ENCODE results near the gene ILK. TPM values are rescaled to one million over a fixed set of nuclear protein-coding genes. Genes with fewer than 3 reads are reported as not detected.

Gene ILK
- total RNA-seq, 4 donors from 2014 or later, result 101 to 144 (median 121) TPM

DNA sequence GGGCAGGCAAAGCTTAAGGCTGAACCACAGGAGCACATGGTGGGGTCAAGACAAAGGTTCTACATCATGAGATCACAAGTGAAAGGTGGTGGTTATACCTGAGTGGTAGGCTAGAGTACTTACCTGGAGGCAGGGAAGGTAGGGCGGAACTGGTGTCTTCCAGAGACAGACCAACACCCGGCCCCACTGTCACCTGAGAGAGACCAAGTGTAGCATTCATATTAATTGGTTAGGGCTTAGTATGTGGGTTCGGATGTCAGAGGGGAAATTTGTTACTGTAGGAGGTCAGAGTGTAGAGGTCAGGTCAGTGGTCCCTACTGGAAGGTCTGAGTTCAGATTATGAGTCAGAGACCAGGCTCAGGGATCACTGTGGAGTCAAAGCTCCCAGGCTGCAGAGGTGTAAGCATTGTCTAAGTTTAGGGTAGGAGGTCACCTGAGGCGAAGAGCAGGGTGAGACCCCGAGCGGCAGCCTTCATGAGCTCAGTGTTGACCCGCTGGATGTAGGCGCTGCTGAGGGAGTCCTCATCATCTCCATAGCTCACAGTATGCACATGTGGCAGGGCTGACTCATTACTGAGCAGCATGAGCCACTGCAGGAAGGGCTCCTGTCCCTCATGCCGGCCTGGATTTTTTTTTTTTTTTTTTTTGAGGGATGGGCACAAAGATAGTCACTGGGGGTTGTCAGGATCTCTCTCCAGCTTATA lies 12.5 kb downstream of the ILK start:
- intact Hi-C loops (cut with DNase I), result loop anchor here (5.0 kb wide), 3 partner anchors 66 to 134 kb away; partner anchors contain the start of genes ARFIP2, MRPL17 and TIMM10B
- Histone ChIP-seq H3K27me3 (no peaks in the 10 kb centered on the region), H3K9me3 (no peaks in the 10 kb centered on the region), H3K36me3 (peaks cover 0 to 12% of the 10 kb centered on the region in 2 donors), H3K27ac (no peak overlapping the region), H3K4me1 (peaks cover 27% of the 10 kb centered on the region in 2 donors), H3K4me3 (replicated peaks in 1 of 3) (no peak overlapping the region)
- TF ChIP-seq, protein P1, sequence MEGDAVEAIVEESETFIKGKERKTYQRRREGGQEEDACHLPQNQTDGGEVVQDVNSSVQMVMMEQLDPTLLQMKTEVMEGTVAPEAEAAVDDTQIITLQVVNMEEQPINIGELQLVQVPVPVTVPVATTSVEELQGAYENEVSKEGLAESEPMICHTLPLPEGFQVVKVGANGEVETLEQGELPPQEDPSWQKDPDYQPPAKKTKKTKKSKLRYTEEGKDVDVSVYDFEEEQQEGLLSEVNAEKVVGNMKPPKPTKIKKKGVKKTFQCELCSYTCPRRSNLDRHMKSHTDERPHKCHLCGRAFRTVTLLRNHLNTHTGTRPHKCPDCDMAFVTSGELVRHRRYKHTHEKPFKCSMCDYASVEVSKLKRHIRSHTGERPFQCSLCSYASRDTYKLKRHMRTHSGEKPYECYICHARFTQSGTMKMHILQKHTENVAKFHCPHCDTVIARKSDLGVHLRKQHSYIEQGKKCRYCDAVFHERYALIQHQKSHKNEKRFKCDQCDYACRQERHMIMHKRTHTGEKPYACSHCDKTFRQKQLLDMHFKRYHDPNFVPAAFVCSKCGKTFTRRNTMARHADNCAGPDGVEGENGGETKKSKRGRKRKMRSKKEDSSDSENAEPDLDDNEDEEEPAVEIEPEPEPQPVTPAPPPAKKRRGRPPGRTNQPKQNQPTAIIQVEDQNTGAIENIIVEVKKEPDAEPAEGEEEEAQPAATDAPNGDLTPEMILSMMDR (IDR thresholded peaks at IDR 0.05), result no peak
- TF ChIP-seq POLR2A (IDR thresholded peaks at IDR 0.05), result no peak
- 92 to 97% methylated on average over 8 to 9 of the region's 9 CpGs for WGBS, 2 donors
- no peak for DNase-seq

DNA sequence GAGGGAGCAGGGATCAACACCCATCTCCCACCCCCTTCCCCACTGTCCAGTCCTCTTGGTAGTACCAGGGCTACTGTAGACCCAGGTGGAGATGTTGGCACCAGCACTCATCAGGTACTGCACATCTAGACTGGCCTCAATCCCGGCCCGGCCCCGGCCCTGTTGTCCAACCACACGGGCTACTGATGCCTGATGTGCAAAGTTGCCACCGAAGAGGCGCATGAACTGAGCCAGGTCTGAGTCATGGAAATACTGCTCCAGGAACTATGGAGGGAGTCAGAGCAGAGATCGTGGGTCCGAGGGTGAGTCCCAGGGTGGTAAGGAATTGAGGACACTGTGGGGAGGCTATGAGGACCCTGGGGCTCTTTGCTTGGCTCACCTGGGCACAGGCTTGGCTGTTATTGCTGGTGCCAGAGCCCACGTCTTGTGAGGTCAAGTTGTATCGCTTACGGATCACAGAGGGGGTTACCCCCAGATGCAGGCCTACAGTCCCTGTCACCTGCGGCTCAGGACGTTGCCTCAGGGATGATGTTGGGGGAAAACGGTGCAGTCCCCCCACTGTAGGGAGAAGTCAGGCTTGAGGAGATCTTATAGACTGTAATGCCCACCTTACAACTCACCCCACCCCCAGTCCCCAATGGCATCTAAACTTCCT lies 13.1 kb downstream of the ILK start:
- intact Hi-C loops (cut with DNase I), result loop anchor here (5.0 kb wide), 3 partner anchors 66 to 134 kb away; partner anchors contain the start of genes ARFIP2, MRPL17 and TIMM10B

DNA sequence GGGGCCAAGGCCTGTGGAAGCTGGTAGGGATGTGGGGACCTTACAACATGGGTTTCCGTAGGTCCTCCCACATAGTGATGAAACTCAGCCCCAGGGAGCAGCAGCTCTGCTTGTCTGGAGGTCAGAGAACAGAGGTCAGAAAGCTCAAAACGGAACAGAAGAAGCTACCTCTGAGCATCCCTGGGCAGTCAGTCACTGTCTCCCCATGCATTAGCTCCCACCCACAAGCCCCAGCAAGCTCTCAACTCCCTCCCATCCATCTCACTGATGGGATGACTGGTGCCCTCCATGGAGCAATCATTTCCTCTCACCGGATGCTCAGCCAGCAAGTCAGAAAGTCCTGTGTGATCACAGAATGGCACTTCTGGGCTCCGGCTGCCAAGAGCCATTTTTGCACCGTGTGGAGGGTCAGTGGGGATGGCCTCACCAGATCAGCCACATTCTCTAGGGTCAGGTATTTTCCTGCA lies 13.8 kb downstream of the ILK start:
- no peaks in the 10 kb centered on the region for H3K9me3 ChIP-seq
- peaks cover 0 to 9% of the 10 kb centered on the region in 2 donors for H3K36me3 ChIP-seq
- peaks cover 21 to 22% of the 10 kb centered on the region in 2 donors for H3K4me1 ChIP-seq
- H3K4me3 ChIP-seq (replicated peaks in 1 of 3), result no peak overlapping the region
- intact Hi-C loops (cut with DNase I), result loop anchor here (5.0 kb wide), 3 partner anchors 65 to 135 kb away; partner anchors contain the start of genes ARFIP2, MRPL17 and TIMM10B
- 71 to 91% methylated on average over 5 of the region's 5 CpGs for WGBS, 2 donors
- TF ChIP-seq, protein P1 (IDR thresholded peaks at IDR 0.05), result no peak
- TF ChIP-seq POLR2A (IDR thresholded peaks at IDR 0.05), result no peak
- no peak for DNase-seq
- H3K27ac ChIP-seq, result no peak overlapping the region
- no peaks in the 10 kb centered on the region for H3K27me3 ChIP-seq

More for the DNA sequence above, 13.1 kb downstream of the ILK start:
- no peak for DNase-seq
- H3K4me3 ChIP-seq (replicated peaks in 1 of 3), result no peak overlapping the region
- H3K4me1 ChIP-seq, result peaks cover 21 to 22% of the 10 kb centered on the region in 2 donors
- WGBS, 2 donors, result 93 to 94% methylated on average over 14 of the region's 14 CpGs
- TF ChIP-seq, protein P1 (IDR thresholded peaks at IDR 0.05), result no peak
- no peak for TF ChIP-seq POLR2A (IDR thresholded peaks at IDR 0.05)
- no peaks in the 10 kb centered on the region for H3K9me3 ChIP-seq
- no peak overlapping the region for H3K27ac ChIP-seq
- H3K36me3 ChIP-seq, result peaks cover 0 to 9% of the 10 kb centered on the region in 2 donors
- no peaks in the 10 kb centered on the region for H3K27me3 ChIP-seq

DNA sequence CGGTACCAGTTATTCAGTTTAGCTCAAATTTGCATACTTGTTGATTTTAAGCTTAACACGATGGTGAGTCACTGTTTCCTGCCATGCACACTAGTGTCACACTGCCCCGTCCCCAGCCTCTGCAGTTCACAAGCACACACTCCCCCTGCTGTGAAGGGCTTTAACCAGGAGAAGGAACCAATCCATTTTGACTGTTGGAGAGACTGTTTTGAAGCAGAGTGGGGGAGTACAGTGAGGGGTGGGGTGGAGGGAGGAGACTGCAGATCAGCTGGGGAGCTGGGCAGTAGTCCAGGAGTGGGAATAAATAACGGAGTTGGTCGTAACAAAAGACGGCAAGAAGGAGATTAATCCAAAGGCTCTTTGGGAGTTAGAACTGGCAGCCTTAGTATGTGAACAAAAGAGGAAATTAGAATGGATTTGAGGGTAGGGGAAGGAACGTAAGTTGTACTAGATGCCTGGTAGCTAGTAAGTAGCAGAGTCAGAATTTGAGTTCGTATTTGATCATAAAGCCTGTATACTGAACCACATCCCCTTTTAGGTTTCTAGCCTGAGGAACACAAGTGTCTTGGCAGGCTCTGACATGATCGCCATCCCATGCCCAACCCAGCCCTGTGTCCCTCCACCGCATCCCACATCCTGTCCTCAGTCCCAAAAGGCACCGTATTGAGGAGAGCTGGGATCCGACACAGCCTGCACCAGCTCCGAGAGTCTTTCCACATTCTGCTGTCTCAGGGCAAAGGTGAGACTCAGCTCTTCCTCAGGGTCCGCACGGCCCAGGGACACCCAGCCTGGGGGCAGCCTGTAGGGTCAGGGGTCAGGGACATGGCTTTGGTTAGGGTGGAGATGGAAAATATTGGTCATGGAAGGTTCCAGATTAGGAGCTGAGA lies 14.8 kb downstream of the ILK start:
- TF ChIP-seq, protein P1 (IDR thresholded peaks at IDR 0.05), result no peak
- no peak for TF ChIP-seq POLR2A (IDR thresholded peaks at IDR 0.05)
- peak overlapping the region; percentile 38 to 68 (median 62) for H3K4me3 ChIP-seq (replicated peaks in 1 of 3)
- no peaks in the 10 kb centered on the region for H3K9me3 ChIP-seq
- peaks cover 0 to 9% of the 10 kb centered on the region in 2 donors for H3K36me3 ChIP-seq
- DNase-seq, result peak; percentile 33 to 34
- WGBS, 2 donors, result 28 to 34% methylated on average over 15 of the region's 15 CpGs
- H3K27me3 ChIP-seq, result no peaks in the 10 kb centered on the region
- peaks cover 14 to 15% of the 10 kb centered on the region in 2 donors for H3K4me1 ChIP-seq
- intact Hi-C loops (cut with DNase I), result loop anchor here (5.0 kb wide), 3 partner anchors 64 to 136 kb away; partner anchors contain the start of genes ARFIP2, MRPL17 and TIMM10B
- H3K27ac ChIP-seq, result peak overlapping the region; percentile 56 to 87 (median 72)

All from thyroid gland (tissue), 4 donors.